Measurements from ENCODE around the gene FASLG. TPM values are rescaled to one million over a fixed set of nuclear protein-coding genes. Genes with fewer than 3 reads are reported as not detected.
"Not testable (repeated sequence)": the region's sequence is repeated elsewhere in the genome, so short reads cannot be mapped to it uniquely, and the experiment has no call there.

FASLG gene
- total and polyA plus RNA-seq, 4 donors = 0.14 to 0.61 (median 0.30) TPM

DNA sequence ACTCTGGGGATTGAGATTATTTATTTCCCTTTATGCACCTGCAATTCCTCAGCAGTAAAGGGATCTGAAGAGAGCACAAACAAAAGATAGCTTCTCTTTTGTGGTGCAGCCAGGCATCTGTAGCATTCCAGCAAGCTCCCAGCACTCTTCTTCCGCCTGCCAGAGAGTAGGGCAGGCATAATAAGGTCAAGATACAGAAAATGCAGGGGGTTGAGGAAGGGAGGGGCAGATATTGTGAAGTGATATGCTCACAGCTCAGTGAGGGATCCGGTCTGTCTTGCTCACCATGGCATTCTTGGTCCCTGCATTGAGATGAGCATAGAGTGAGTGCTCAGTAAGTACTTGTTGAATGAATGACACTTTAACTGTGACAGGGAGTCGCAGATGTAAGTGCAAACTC, 23.9 kb downstream of the FASLG start (continued):
- TF ChIP-seq ATF3 (IDR thresholded peaks at IDR 0.05) (no peak), FOXA2 (IDR thresholded peaks at IDR 0.05) (no peak), TAF1 (conservative IDR thresholded peaks at IDR 0.05) (no peak)

- no peak overlapping the region for H3K4me3 ChIP-seq (ENCODE audit: low read depth in 1 of 3, low read length in 3 of 3)
- no peaks in the 10 kb centered on the region for H3K4me1 ChIP-seq (ENCODE audit: control insufficient read depth in 4 of 4, insufficient read depth in 4 of 4, low read length in 3 of 4)
- no peaks in the 10 kb centered on the region for H3K36me3 ChIP-seq (ENCODE audit: control insufficient read depth in 4 of 4, insufficient read depth in 3 of 4, low read depth in 1 of 4, low read length in 3 of 4)
- TF ChIP-seq, protein P1, sequence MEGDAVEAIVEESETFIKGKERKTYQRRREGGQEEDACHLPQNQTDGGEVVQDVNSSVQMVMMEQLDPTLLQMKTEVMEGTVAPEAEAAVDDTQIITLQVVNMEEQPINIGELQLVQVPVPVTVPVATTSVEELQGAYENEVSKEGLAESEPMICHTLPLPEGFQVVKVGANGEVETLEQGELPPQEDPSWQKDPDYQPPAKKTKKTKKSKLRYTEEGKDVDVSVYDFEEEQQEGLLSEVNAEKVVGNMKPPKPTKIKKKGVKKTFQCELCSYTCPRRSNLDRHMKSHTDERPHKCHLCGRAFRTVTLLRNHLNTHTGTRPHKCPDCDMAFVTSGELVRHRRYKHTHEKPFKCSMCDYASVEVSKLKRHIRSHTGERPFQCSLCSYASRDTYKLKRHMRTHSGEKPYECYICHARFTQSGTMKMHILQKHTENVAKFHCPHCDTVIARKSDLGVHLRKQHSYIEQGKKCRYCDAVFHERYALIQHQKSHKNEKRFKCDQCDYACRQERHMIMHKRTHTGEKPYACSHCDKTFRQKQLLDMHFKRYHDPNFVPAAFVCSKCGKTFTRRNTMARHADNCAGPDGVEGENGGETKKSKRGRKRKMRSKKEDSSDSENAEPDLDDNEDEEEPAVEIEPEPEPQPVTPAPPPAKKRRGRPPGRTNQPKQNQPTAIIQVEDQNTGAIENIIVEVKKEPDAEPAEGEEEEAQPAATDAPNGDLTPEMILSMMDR (IDR thresholded peaks at IDR 0.05; ENCODE audit: low read depth, low read length, missing input control) = no peak
- no peak for TF ChIP-seq TAF1 (conservative IDR thresholded peaks at IDR 0.05)
- TF ChIP-seq SP1 (IDR thresholded peaks at IDR 0.05) = no peak
- TF ChIP-seq FOXA2 (IDR thresholded peaks at IDR 0.05) = no peak
- TF ChIP-seq RXRA (IDR thresholded peaks at IDR 0.05) = no peak
- H3K27ac ChIP-seq (ENCODE audit: low read depth in 1 of 2, low read length in 2 of 2) = no peak overlapping the region
- no peaks in the 10 kb centered on the region for H3K27me3 ChIP-seq (ENCODE audit: control insufficient read depth in 4 of 4, insufficient read depth in 4 of 4, low read length in 3 of 4)
- DNase-seq (ENCODE audit: low spot score) = no peak
- no peaks in the 10 kb centered on the region for H3K9me3 ChIP-seq (ENCODE audit: control insufficient read depth in 4 of 4, low read length in 3 of 4)
- 94% methylated on average over 1 of the region's 1 CpG for WGBS
- no peak overlapping the region for H3K9ac ChIP-seq (ENCODE audit: low read depth in 1 of 2, low read length in 2 of 2)
Measured at GRCh38 chr1:172686143-172686542, 27.2 kb downstream of the FASLG start.

DNA sequence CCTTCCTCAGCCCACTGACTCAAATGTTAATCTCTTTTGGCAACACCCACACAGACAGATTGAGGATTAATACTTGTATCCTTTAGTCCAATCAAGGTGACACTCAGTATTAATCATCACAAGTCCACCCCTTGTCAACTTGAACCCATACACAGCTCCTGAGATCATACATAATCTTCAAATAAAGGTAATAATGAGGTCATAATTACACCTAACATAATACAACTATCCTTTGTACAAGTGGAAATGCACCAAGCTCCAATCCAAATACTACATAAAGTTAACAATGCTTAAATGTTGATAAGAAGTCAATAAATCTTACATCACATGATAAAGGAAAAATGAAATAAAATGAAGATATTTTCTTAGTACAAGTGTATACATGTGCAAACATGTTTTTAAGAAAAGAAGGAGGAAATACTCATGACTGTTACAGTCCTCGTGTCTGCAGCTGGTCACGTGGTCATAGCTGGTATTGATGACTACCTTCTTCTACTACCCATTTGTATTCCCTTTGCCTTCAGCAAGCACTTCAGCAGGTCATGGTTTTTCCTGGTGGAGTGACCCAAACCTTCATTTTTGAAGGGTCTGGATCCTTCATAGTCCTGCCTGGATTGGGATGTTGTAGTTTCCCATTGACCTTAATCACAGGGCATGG, 29.7 kb downstream of the FASLG start:
- H3K4me1 ChIP-seq (ENCODE audit: control insufficient read depth in 4 of 4, insufficient read depth in 4 of 4, low read length in 3 of 4); H3K9me3 ChIP-seq (ENCODE audit: control insufficient read depth in 4 of 4, low read length in 3 of 4); DNase-seq (ENCODE audit: low spot score); H3K4me3 ChIP-seq (ENCODE audit: low read depth in 1 of 3, low read length in 3 of 3); H3K27me3 ChIP-seq (ENCODE audit: control insufficient read depth in 4 of 4, insufficient read depth in 4 of 4, low read length in 3 of 4); H3K27ac ChIP-seq (ENCODE audit: low read depth in 1 of 2, low read length in 2 of 2); H3K9ac ChIP-seq (ENCODE audit: low read depth in 1 of 2, low read length in 2 of 2); H3K36me3 ChIP-seq (ENCODE audit: control insufficient read depth in 4 of 4, insufficient read depth in 3 of 4, low read depth in 1 of 4, low read length in 3 of 4): not testable (repeated sequence)
- 88% methylated on average over 2 of the region's 2 CpGs for WGBS

DNA sequence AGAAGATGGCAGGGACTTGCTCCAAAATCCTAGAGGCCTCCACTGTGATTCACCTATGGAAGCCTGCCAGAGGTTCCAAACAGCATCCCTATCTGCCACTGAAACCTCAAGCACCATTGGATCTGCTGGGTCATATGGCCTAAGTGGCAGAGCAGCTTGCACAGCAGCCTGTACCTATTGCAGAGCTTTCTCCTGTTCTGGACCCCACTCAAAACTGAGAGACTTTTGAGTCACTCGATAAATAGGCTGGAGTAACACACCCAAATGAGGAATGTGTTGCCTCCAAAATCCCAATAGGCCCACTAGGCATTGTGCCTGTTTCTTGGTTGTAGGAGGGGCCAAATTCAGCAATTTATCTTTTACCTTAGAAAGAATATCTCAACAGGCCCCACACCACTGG, 32.0 kb downstream of the FASLG start:
- not testable (repeated sequence) for H3K9ac ChIP-seq (ENCODE audit: low read depth in 1 of 2, low read length in 2 of 2); H3K36me3 ChIP-seq (ENCODE audit: control insufficient read depth in 4 of 4, insufficient read depth in 3 of 4, low read depth in 1 of 4, low read length in 3 of 4); H3K4me3 ChIP-seq (ENCODE audit: low read depth in 1 of 3, low read length in 3 of 3); H3K27ac ChIP-seq (ENCODE audit: low read depth in 1 of 2, low read length in 2 of 2); DNase-seq (ENCODE audit: low spot score); H3K9me3 ChIP-seq (ENCODE audit: control insufficient read depth in 4 of 4, low read length in 3 of 4); H3K27me3 ChIP-seq (ENCODE audit: control insufficient read depth in 4 of 4, insufficient read depth in 4 of 4, low read length in 3 of 4); H3K4me1 ChIP-seq (ENCODE audit: control insufficient read depth in 4 of 4, insufficient read depth in 4 of 4, low read length in 3 of 4)
- WGBS = 93% methylated on average over 1 of the region's 1 CpG

GRCh38 chr1:172697534-172698002, 38.7 kb downstream of the FASLG start:
- Histone ChIP-seq H3K9me3 (ENCODE audit: control insufficient read depth in 4 of 4, low read length in 3 of 4) (no peaks in the 10 kb centered on the region), H3K9ac (ENCODE audit: low read depth in 1 of 2, low read length in 2 of 2) (no peak overlapping the region), H3K27ac (ENCODE audit: low read depth in 1 of 2, low read length in 2 of 2) (no peak overlapping the region), H3K36me3 (ENCODE audit: control insufficient read depth in 4 of 4, insufficient read depth in 3 of 4, low read depth in 1 of 4, low read length in 3 of 4) (no peaks in the 10 kb centered on the region), H3K4me1 (ENCODE audit: control insufficient read depth in 4 of 4, insufficient read depth in 4 of 4, low read length in 3 of 4) (no peaks in the 10 kb centered on the region), H3K27me3 (ENCODE audit: control insufficient read depth in 4 of 4, insufficient read depth in 4 of 4, low read length in 3 of 4) (no peaks in the 10 kb centered on the region), H3K4me3 (ENCODE audit: low read depth in 1 of 3, low read length in 3 of 3) (no peak overlapping the region)
- TF ChIP-seq SP1 (IDR thresholded peaks at IDR 0.05) = no peak
- no peak for TF ChIP-seq EGR1 (IDR thresholded peaks at IDR 0.05; ENCODE audit: low read depth in 2 of 2)
- TF ChIP-seq, protein P2, sequence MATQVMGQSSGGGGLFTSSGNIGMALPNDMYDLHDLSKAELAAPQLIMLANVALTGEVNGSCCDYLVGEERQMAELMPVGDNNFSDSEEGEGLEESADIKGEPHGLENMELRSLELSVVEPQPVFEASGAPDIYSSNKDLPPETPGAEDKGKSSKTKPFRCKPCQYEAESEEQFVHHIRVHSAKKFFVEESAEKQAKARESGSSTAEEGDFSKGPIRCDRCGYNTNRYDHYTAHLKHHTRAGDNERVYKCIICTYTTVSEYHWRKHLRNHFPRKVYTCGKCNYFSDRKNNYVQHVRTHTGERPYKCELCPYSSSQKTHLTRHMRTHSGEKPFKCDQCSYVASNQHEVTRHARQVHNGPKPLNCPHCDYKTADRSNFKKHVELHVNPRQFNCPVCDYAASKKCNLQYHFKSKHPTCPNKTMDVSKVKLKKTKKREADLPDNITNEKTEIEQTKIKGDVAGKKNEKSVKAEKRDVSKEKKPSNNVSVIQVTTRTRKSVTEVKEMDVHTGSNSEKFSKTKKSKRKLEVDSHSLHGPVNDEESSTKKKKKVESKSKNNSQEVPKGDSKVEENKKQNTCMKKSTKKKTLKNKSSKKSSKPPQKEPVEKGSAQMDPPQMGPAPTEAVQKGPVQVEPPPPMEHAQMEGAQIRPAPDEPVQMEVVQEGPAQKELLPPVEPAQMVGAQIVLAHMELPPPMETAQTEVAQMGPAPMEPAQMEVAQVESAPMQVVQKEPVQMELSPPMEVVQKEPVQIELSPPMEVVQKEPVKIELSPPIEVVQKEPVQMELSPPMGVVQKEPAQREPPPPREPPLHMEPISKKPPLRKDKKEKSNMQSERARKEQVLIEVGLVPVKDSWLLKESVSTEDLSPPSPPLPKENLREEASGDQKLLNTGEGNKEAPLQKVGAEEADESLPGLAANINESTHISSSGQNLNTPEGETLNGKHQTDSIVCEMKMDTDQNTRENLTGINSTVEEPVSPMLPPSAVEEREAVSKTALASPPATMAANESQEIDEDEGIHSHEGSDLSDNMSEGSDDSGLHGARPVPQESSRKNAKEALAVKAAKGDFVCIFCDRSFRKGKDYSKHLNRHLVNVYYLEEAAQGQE (IDR thresholded peaks at IDR 0.05) = no peak
- no peak for TF ChIP-seq TAF1 (conservative IDR thresholded peaks at IDR 0.05)
- TF ChIP-seq HNF4A (conservative IDR thresholded peaks at IDR 0.05) = no peak
- no peak for TF ChIP-seq MAX (IDR thresholded peaks at IDR 0.05)
- TF ChIP-seq FOXA2 (IDR thresholded peaks at IDR 0.05) = no peak
- WGBS = 51% methylated on average over 4 of the region's 4 CpGs
- no peak for DNase-seq (ENCODE audit: low spot score)
